GM12878 (cell line): ENCODE results near the gene MYCBP2.

Source experiments
- CBX3 ChIP-seq: fragments of 200-600 bp; sonication (generic); IDR thresholded peaks from 2 replicates; pipeline ENCODE4 v1.6.1; 2016; ENCODE audit warnings: low read depth, borderline replicate concordance
- CTCF ChIP-seq, 3 experiments: IDR thresholded peaks in 2 of 3; conservative IDR thresholded peaks in 1 of 3; 2 replicates each; pipeline ENCODE4 v1.5.1; 2011; ENCODE audit warnings: low read depth in 3 of 3, low read length in 3 of 3, mild to moderate bottlenecking in 3 of 3, control low read depth in 2 of 3, moderate library complexity in 2 of 3, inconsistent platforms in 1 of 3, mixed read lengths in 1 of 3; ENCODE audit not compliant: control insufficient read depth in 2 of 3, insufficient read depth in 1 of 3; ENCODE audit errors: extremely low read depth in 1 of 3
- EP300 ChIP-seq, 2 experiments: fragments of 150-350 bp in 1 of 2; IDR thresholded peaks; 2 replicates each; pipeline ENCODE4 v1.6.1; 2011 to 2012; ENCODE audit warnings: low read depth in 2 of 2, low read length in 2 of 2, borderline replicate concordance in 1 of 2, improper control_type of control experiment in 1 of 2, inconsistent platforms in 1 of 2; ENCODE audit not compliant: control insufficient read depth in 1 of 2
- MLLT1 ChIP-seq: fragments of 450-650 bp; IDR thresholded peaks from 2 replicates; pipeline ENCODE4 v1.6.1; 2016; ENCODE audit warnings: mild to moderate bottlenecking
- MXI1 ChIP-seq: fragments of 150-350 bp; IDR thresholded peaks from 2 replicates; pipeline ENCODE4 v1.6.1; 2011; ENCODE audit warnings: low read depth, mild to moderate bottlenecking, inconsistent platforms, low read length, improper control_type of control experiment
- NR2F1 ChIP-seq: fragments of 450-650 bp; conservative IDR thresholded peaks from 2 replicates; pipeline ENCODE4 v1.6.1; 2017; ENCODE audit warnings: mild to moderate bottlenecking
- POLR2A ChIP-seq: IDR thresholded peaks from 2 replicates; pipeline ENCODE4 v1.6.1; 2011; ENCODE audit warnings: low read depth, mild to moderate bottlenecking, low read length
- RB1 ChIP-seq: fragments of 450-650 bp; formaldehyde crosslinking; IDR thresholded peaks from 2 replicates; pipeline ENCODE4 v1.6.1; 2017; ENCODE audit warnings: mild to moderate bottlenecking, borderline replicate concordance
- SMC3 ChIP-seq: IDR thresholded peaks from 2 replicates; pipeline ENCODE4 v1.6.1; 2011; ENCODE audit warnings: low read length, improper control_type of control experiment, borderline replicate concordance
- ZBTB4 ChIP-seq: fragments of 450-650 bp; formaldehyde crosslinking; IDR thresholded peaks from 2 replicates; pipeline ENCODE4 v1.4.0; 2022; ENCODE audit warnings: mild to moderate bottlenecking, moderate library complexity
- ZSCAN29 ChIP-seq: fragments of 450-650 bp; IDR thresholded peaks from 2 replicates; pipeline ENCODE4 v1.6.1; 2017; ENCODE audit warnings: mild to moderate bottlenecking, moderate library complexity

- TF ChIP-seq RB1 (no peak), CBX3 (no peak), NR2F1 (no peak), CTCF (IDR thresholded peaks at IDR 0.05 in 2 of 3, conservative IDR thresholded peaks at IDR 0.05 in 1 of 3; ENCODE audit: control insufficient read depth in 2 of 3, extremely low read depth in 1 of 3, insufficient read depth in 1 of 3, low read depth in 3 of 3, low read length in 3 of 3) (no peak), POLR2A (no peak), ZBTB4 (no peak), EP300 (IDR thresholded peaks at IDR 0.05; ENCODE audit: borderline replicate concordance in 1 of 2, control insufficient read depth in 1 of 2, low read depth in 2 of 2, low read length in 2 of 2) (no peak), SMC3 (no peak), ZSCAN29 (no peak), MLLT1 (no peak), MXI1 (no peak)
These were observed 35.1 kb downstream of the MYCBP2 start for GRCh38 chr13:77291774-77292173.
